ENCODE results near the gene RALB.

DNA sequence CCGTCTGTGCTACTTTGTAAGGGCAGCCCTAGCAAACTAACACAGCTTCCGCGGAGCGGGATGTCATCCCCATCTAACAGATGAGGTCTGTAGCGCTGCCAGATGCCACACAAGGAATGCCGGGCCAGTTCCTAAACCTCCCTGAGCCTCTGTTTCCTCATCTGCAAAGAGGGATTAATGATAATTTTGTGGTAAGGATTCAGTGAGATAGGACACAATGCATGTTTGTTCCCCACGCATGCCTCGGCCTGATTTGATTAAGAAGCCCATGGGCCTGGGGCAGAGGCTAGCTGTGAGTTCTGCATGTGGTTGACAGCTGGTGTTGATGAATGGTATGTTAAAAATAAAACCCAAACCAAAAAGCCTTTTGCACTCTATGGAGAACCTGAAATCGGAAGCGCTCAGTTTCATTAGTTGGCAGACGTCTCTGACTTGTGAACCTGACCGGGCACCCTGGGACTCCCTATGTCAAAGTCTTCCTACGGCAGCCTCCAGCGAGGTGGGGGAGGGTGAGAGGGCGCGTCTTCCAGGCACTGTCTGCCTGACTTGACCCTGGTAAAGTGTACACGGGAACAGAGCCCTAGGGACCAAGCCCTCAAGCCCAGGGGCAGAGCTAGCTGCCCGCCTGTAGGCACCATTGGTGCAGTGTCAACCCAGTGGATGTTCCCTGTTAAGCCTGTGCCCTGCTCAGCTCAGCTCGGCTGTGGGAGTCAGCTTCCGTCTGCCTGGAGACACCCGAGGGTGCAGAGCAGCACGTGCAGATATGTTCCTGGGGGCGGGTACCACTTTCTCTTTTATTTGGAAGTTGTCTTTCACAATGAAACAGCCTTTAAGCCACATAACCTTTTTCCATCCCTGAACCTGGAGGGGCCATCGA lies 78.5 kb downstream of the RALB start:
- no peak for TF ChIP-seq CTCF (IDR thresholded peaks at IDR 0.05; ENCODE audit: low read depth, low read length, poor library complexity, severe bottlenecking)
- TF ChIP-seq EZH2phosphoT487 (IDR thresholded peaks at IDR 0.05; ENCODE audit: borderline replicate concordance, low read length) = no peak
